ENCODE data around the gene PAK5. TPM values are rescaled to one million over a fixed set of nuclear protein-coding genes. Genes with fewer than 3 reads are reported as not detected.

The PAK5 gene
- total and polyA plus RNA-seq, 4 donors: 7.5 to 23.8 (median 14.2) TPM

DNA sequence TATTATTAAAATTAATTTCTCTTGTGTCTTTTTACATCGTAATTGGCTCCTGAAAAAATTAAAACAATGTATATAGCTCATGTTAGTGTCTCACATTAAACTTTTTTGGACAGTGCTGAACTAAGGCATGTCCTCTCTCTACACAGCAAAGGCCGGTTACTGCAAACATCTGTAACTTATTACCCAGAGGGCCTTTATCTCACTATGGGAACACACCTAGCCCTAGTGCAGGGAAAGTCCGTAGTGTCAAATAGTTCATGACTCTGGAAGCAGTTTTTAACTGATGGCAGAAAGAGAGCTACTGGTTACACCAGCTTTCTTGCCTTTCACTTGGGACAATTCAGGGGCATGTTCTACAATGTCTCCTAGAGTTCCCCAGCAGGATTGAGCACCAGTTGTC, 82.2 kb downstream of the PAK5 start:
- Histone ChIP-seq H3K4me1 (ENCODE audit: control insufficient read depth, insufficient read depth, low read length) (no peaks in the 10 kb centered on the region), H3K27me3 (ENCODE audit: control insufficient read depth, insufficient read depth, low read length) (no peaks in the 10 kb centered on the region), H3K27ac (ENCODE audit: low read depth, low read length) (no peak overlapping the region), H3K4me3 (ENCODE audit: low read depth, low read length) (no peak overlapping the region), H3K36me3 (ENCODE audit: control insufficient read depth, insufficient read depth, low read length) (no peaks in the 10 kb centered on the region), H3K9me3 (ENCODE audit: control insufficient read depth, insufficient read depth, low read length) (no peaks in the 10 kb centered on the region)
- 80% methylated on average over 1 of the region's 3 CpGs for WGBS (ENCODE audit: insufficient coverage)
- DNase-seq (ENCODE audit: low read depth in 4 of 6, low spot score in 6 of 6): no peak

DNA sequence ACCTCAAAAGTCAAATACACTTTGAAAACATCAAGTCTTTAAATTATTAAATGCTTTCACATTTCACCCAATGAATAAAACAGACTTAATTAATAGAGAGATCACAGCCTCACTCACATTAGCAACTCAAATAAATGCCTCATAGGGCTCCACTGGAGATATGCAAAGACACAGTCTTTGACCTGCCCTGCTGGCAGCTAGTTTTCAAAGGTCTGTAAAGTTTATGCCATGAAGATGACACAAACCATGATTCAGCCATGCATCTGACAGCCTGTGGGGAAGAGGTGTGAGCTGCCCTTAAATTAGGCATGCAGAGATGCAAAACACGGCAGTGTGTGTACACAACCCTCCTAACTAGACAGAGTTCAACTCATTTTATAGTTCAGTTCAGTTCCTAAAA, 83.6 kb downstream of the PAK5 start:
- DNase-seq (ENCODE audit: low read depth in 4 of 6, low spot score in 6 of 6): no peak
- no peak overlapping the region for H3K4me3 ChIP-seq (ENCODE audit: low read depth, low read length)
- no peak overlapping the region for H3K27ac ChIP-seq (ENCODE audit: low read depth, low read length)

DNA sequence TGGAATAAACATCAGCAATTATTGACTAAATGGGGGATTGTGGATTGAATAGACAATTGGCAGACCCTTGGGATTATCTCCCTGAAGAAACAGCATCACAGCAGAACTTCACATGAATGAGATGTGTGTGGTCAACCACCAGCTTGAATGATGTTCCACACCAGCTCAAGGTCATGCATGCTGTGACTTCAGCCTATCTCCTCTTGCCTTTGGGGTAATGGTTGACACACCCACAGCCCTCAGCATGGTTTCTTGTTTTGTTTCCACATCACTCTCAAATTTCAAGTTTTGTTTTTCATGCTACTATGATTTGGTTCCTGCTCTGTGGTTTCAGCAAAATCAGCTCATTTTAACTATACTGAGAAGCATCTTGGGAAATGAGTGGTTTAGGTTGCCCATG, 94.3 kb downstream of the PAK5 start:
- Histone ChIP-seq H3K36me3 (ENCODE audit: control insufficient read depth, insufficient read depth, low read length) (no peaks in the 10 kb centered on the region), H3K27ac (ENCODE audit: low read depth, low read length) (no peak overlapping the region)
- DNase-seq (ENCODE audit: low read depth in 4 of 6, low spot score in 6 of 6): no peak

More for the DNA sequence above, 83.6 kb downstream of the PAK5 start:
- Histone ChIP-seq H3K9me3 (ENCODE audit: control insufficient read depth, insufficient read depth, low read length) (no peaks in the 10 kb centered on the region), H3K27me3 (ENCODE audit: control insufficient read depth, insufficient read depth, low read length) (no peaks in the 10 kb centered on the region), H3K4me1 (ENCODE audit: control insufficient read depth, insufficient read depth, low read length) (no peaks in the 10 kb centered on the region), H3K36me3 (ENCODE audit: control insufficient read depth, insufficient read depth, low read length) (no peaks in the 10 kb centered on the region)
- 63% methylated on average over 1 of the region's 1 CpG for WGBS (ENCODE audit: insufficient coverage)

DNA sequence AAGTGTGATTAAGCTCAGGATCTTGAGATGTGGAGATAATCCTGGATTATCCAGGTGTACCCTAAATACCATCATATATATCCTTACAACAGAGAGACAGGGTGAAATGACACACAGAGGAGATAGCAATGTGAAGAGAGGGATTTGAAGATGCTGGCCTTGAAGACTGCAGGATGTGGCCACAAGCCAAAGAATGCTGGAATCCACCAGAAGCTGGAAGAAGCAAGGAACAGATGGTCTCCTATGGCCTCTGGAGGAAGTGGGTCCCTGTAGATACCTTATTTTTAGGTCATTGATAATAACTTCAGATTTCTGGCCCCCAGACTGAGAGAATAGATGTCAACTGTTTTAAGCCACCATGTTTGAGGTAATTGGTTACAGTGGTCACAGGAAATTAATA, 95.0 kb downstream of the PAK5 start:
- Histone ChIP-seq H3K4me1 (ENCODE audit: control insufficient read depth, insufficient read depth, low read length) (no peaks in the 10 kb centered on the region), H3K36me3 (ENCODE audit: control insufficient read depth, insufficient read depth, low read length) (no peaks in the 10 kb centered on the region), H3K27me3 (ENCODE audit: control insufficient read depth, insufficient read depth, low read length) (no peaks in the 10 kb centered on the region), H3K9me3 (ENCODE audit: control insufficient read depth, insufficient read depth, low read length) (peaks cover 3% of the 10 kb centered on the region), H3K27ac (ENCODE audit: low read depth, low read length) (no peak overlapping the region), H3K4me3 (ENCODE audit: low read depth, low read length) (no peak overlapping the region)
- no peak for DNase-seq (ENCODE audit: low read depth in 4 of 6, low spot score in 6 of 6)

More for the DNA sequence above, 94.3 kb downstream of the PAK5 start:
- Histone ChIP-seq H3K4me1 (ENCODE audit: control insufficient read depth, insufficient read depth, low read length) (no peaks in the 10 kb centered on the region), H3K9me3 (ENCODE audit: control insufficient read depth, insufficient read depth, low read length) (peaks cover 3% of the 10 kb centered on the region), H3K27me3 (ENCODE audit: control insufficient read depth, insufficient read depth, low read length) (no peaks in the 10 kb centered on the region), H3K4me3 (ENCODE audit: low read depth, low read length) (no peak overlapping the region)

DNA sequence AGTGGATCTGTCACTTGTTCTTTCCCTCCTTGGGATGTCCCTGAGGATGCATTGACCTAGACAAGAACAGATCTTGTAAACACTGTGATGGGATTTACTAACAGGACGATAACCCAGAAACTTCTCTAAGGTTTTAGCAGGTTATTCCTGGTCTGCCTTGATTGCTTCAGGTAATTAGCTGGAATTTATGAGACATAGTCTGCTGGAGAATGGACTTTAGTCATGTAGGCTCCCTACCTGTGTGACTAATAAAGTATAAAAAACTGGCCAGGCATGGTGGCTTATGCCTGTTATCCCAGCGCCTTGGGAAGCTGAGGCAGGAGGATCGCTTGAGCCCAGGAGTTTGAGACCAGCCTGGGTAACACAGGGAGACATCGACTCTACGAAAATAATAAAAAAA, 96.1 kb downstream of the PAK5 start:
- Histone ChIP-seq H3K4me1 (ENCODE audit: control insufficient read depth, insufficient read depth, low read length) (no peaks in the 10 kb centered on the region), H3K36me3 (ENCODE audit: control insufficient read depth, insufficient read depth, low read length) (no peaks in the 10 kb centered on the region), H3K9me3 (ENCODE audit: control insufficient read depth, insufficient read depth, low read length) (peaks cover 3% of the 10 kb centered on the region), H3K4me3 (ENCODE audit: low read depth, low read length) (no peak overlapping the region), H3K27me3 (ENCODE audit: control insufficient read depth, insufficient read depth, low read length) (no peaks in the 10 kb centered on the region), H3K27ac (ENCODE audit: low read depth, low read length) (no peak overlapping the region)
- 94% methylated on average over 4 of the region's 5 CpGs for WGBS (ENCODE audit: insufficient coverage)
- no peak for DNase-seq (ENCODE audit: low read depth in 4 of 6, low spot score in 6 of 6)

DNA sequence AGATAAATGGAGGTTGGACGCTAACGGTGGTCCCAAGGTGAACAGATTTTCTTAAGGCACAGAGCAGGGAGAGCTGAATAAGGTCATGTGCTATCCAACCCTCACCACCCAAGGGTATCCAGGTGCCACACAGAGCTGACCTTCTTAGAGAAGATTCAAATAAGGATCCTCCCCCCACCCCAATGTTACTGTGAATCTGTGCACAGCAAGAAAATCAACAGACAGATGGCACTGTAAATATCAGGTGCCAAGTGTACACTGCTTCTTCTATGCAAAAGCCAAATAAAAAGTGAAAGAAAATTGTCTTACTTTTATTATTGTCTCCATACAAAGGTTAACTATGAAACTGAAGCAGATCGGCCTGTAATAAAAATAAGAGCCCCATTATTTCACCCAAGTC, 96.9 kb downstream of the PAK5 start:
- no peaks in the 10 kb centered on the region for H3K27me3 ChIP-seq (ENCODE audit: control insufficient read depth, insufficient read depth, low read length)
- DNase-seq (ENCODE audit: low read depth in 4 of 6, low spot score in 6 of 6): no peak
- H3K4me1 ChIP-seq (ENCODE audit: control insufficient read depth, insufficient read depth, low read length): no peaks in the 10 kb centered on the region
- H3K36me3 ChIP-seq (ENCODE audit: control insufficient read depth, insufficient read depth, low read length): no peaks in the 10 kb centered on the region
- 100% methylated on average over 1 of the region's 3 CpGs for WGBS (ENCODE audit: insufficient coverage)
- H3K4me3 ChIP-seq (ENCODE audit: low read depth, low read length): no peak overlapping the region
- H3K27ac ChIP-seq (ENCODE audit: low read depth, low read length): no peak overlapping the region
- H3K9me3 ChIP-seq (ENCODE audit: control insufficient read depth, insufficient read depth, low read length): peaks cover 3% of the 10 kb centered on the region

DNA sequence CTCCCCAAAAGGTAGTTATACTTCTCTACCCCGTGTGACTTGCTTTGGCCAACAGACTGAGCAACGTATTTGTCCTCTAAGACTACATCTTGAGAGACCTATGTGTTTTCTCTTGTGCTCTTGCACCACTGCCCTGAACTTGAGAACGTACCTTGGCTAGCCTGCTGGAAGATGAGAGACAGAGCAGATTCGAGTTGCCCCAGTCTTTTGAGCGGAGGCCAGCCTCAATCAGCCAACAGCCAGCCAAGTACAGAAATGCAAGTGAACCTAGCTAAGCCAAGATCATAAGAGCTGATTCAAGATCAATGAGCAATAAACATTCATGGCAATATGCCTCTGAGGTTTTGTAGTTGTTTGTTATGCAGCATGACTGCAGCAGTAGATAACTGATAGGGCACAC, 98.4 kb downstream of the PAK5 start:
- WGBS (ENCODE audit: insufficient coverage): 86% methylated on average over 5 of the region's 5 CpGs
- no peak for DNase-seq (ENCODE audit: low read depth in 4 of 6, low spot score in 6 of 6)
- Histone ChIP-seq H3K27me3 (ENCODE audit: control insufficient read depth, insufficient read depth, low read length) (no peaks in the 10 kb centered on the region), H3K4me3 (ENCODE audit: low read depth, low read length) (no peak overlapping the region), H3K4me1 (ENCODE audit: control insufficient read depth, insufficient read depth, low read length) (no peaks in the 10 kb centered on the region), H3K36me3 (ENCODE audit: control insufficient read depth, insufficient read depth, low read length) (no peaks in the 10 kb centered on the region), H3K9me3 (ENCODE audit: control insufficient read depth, insufficient read depth, low read length) (peaks cover 3% of the 10 kb centered on the region), H3K27ac (ENCODE audit: low read depth, low read length) (no peak overlapping the region)

DNA sequence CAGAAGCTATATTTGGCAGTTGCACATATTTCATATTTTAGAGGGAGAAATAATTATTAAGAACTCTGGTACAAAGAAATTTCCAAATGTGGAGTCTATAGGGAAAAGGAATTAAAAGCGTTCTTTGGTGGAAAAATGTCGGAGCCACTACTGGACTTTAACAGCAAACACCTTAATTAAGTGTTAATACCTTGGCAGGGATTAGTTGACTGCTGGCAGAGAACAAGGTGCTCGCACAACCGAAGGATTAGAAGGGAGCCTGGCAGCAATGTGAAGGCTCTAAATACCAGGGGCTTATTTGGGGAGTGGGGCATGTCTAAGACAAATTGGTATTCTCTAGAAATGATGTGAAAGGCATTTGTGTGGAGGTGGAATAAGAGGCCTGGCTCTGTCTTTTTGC, 98.9 kb downstream of the PAK5 start:
- Histone ChIP-seq H3K36me3 (ENCODE audit: control insufficient read depth, insufficient read depth, low read length) (no peaks in the 10 kb centered on the region), H3K4me1 (ENCODE audit: control insufficient read depth, insufficient read depth, low read length) (no peaks in the 10 kb centered on the region), H3K27ac (ENCODE audit: low read depth, low read length) (no peak overlapping the region), H3K4me3 (ENCODE audit: low read depth, low read length) (no peak overlapping the region), H3K27me3 (ENCODE audit: control insufficient read depth, insufficient read depth, low read length) (no peaks in the 10 kb centered on the region), H3K9me3 (ENCODE audit: control insufficient read depth, insufficient read depth, low read length) (peaks cover 3% of the 10 kb centered on the region)
- 57% methylated on average over 2 of the region's 4 CpGs for WGBS (ENCODE audit: insufficient coverage)
- DNase-seq (ENCODE audit: low read depth in 4 of 6, low spot score in 6 of 6): no peak

DNA sequence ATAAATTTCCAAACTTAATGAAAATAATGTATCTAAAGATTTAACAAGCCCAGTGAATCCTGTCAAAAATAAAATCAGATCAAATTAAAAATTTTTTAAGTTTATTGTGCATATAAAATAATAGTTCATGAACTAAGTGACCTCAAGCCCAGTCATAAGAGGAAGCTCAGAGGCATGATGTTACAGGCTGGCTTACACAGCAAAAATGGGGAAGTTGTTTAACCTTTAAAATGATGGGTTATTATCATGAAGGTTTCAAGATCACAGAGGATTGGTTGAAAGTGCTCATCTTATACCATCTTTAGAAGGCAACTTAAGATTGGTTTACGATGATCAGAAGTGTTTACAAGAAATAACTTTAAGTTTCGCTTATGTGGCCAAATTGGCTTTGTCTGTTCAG, 102.5 kb downstream of the PAK5 start:
- Histone ChIP-seq H3K27me3 (ENCODE audit: control insufficient read depth, insufficient read depth, low read length) (no peaks in the 10 kb centered on the region), H3K36me3 (ENCODE audit: control insufficient read depth, insufficient read depth, low read length) (no peaks in the 10 kb centered on the region), H3K9me3 (ENCODE audit: control insufficient read depth, insufficient read depth, low read length) (no peaks in the 10 kb centered on the region), H3K27ac (ENCODE audit: low read depth, low read length) (no peak overlapping the region), H3K4me1 (ENCODE audit: control insufficient read depth, insufficient read depth, low read length) (no peaks in the 10 kb centered on the region), H3K4me3 (ENCODE audit: low read depth, low read length) (no peak overlapping the region)
- no CpG with 5 or more reads among the region's 2 CpGs for WGBS (ENCODE audit: insufficient coverage)
- no peak for DNase-seq (ENCODE audit: low read depth in 4 of 6, low spot score in 6 of 6)

DNA sequence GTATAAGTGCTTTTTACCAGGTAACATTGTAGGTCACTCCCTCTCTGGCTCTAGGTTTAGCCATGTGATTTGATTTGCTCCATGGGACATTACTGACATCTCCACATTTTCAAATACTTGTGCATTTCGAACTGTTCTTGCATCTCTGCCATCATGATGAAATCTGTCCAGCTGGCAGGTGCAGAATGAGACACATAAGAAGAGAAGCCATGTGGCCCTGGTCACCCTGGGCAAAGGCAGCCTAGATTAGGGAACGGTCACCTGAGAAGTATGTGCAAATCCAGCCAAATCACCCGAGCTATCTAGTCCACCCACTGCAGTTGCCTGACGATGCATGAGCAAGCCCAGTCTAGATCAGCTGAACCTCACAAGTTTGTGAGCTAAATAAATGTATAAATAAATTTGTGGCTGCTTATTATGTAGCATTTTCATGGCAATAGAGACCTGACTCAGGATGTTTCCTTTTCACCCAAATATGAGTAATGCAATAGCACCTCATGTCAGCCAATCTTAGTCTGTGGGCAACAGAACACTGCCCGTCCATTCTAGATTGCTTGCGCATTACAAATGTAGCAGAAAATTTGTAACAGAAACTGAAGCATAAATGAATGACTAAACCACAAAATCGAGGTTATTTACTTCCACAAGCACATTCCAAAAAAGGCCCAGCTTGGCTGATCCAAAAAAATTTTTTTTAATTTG, 115.2 kb downstream of the PAK5 start:
- H3K9me3 ChIP-seq (ENCODE audit: control insufficient read depth, insufficient read depth, low read length): no peaks in the 10 kb centered on the region
- H3K27me3 ChIP-seq (ENCODE audit: control insufficient read depth, insufficient read depth, low read length): no peaks in the 10 kb centered on the region
- no peaks in the 10 kb centered on the region for H3K4me1 ChIP-seq (ENCODE audit: control insufficient read depth, insufficient read depth, low read length)
- no peak for DNase-seq (ENCODE audit: low read depth in 4 of 6, low spot score in 6 of 6)
- WGBS (ENCODE audit: insufficient coverage): 93% methylated on average over 3 of the region's 7 CpGs
- H3K36me3 ChIP-seq (ENCODE audit: control insufficient read depth, insufficient read depth, low read length): no peaks in the 10 kb centered on the region
- H3K27ac ChIP-seq (ENCODE audit: low read depth, low read length): no peak overlapping the region
- H3K4me3 ChIP-seq (ENCODE audit: low read depth, low read length): no peak overlapping the region
